HG02840 (cell line): Measurements from ENCODE around the gene AKR1B15.
"Not testable (repeated sequence)": the region's sequence is repeated elsewhere in the genome, so short reads cannot be mapped to it uniquely, and the experiment has no call there.

Experiments used
- ATAC-seq: cut with Tn5 transposase; IDR thresholded peaks from one replicate; pipeline ENCODE4 v1.9.1; 2021; ENCODE audit warnings: mild to moderate bottlenecking, moderate library complexity, moderate number of reproducible peaks; ENCODE audit not compliant: unreplicated experiment, low FRiP score

AKR1B15 gene

DNA sequence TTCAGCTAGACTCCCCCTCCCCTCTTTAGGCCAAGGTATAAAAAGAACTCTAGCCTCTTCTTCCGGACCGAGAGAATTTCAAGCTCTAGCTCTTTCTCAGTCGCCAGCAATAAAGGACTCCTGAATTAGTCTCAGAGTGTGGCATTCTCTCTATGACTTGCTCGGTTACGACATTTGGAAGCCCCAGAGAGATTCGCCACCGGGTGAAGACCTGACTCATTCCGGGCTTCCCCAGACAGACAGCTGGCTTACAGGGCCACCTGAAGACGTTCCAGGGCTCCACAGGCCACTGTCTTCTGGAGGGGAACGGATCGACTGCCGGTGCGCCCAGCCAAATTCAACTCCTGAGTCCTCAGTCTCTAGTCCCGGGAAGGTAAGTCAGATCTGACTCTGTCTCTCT lies at the start of gene AKR1B15:
AKR1B15 (plus strand) TSS at position 234 of the 400 bp plus-strand sequence. CDS start 15,510 bp downstream, outside the sequence.
- ATAC-seq = peak; percentile 83

DNA sequence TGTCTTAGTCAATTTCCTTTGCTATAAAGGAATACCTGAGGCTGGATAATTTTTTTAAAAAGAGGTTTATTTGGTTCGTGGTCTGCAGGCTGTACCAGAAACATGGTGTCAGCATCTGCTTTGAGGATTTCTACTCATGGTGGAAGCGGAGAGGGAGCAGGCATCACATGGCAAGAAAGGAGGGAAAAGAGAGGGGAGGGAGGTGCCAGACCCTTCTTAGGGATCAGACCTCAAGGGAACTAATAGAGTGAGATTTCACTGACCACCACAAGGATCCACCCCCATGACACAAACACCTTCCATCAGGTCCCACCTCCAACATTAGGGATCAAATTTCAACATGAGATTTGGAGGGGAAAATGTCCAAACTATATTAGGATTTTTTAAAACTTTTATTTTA lies 48.5 kb upstream of the AKR1B15 start:
- no peak for ATAC-seq

DNA sequence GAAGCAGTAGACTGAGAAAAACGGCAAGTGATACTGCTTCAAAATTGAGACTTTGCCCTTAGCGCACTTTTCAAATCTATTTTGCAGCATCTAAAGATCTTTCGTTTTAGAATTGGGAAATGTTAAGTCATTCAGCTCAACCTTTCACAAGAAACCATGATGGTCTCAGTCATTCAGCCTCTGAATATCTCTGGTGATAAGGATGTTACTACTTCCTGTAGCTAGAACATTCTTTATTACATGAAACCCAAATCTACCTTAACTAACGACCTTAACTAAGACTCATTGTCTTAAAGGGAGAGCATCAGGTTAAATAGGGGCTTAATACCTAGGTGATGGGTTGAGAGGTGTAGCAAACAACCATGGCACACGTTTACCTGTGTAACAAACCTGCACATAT lies 47.9 kb upstream of the AKR1B15 start:
- no peak for ATAC-seq

DNA sequence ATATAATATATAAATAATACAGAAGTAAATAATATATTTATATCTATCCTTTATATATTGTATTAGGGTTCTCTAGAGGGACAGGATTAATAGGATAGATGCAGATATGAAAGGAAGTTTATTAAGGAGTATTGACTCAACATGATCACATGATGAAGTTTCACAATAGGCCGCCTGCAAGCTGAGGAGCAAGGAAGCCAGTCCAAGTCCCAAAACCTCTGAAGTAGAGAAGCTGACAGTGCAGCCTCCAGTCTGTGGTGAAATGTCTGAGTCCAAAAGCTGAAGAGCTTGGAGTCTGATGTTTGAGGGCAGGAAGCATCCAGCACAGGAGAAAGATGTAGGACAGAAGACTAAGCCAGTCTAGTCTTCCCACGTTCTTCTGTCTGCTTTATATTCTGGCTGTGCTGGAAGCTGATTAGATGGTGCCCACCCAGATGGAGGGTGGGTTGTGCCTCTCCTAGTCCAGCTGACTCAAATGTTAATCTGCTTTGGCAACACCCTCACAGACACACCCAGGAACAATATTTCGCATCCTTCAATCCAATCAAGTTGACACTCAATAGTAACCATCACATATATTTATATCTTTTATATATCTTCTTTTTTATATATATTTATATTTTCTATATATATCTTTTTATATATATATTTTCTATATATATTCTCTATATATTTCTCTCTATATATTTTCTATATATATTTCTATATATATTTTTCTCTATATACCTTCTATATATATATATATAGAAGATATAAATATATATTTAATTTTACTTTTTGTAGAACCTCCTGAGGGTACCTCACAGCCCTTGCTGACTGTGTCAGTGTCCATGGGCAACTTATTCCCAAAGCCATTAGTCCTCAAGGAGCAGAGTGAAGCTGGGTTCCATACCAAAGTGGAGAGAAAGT lies 46.2 kb upstream of the AKR1B15 start:
- ATAC-seq = no peak

DNA sequence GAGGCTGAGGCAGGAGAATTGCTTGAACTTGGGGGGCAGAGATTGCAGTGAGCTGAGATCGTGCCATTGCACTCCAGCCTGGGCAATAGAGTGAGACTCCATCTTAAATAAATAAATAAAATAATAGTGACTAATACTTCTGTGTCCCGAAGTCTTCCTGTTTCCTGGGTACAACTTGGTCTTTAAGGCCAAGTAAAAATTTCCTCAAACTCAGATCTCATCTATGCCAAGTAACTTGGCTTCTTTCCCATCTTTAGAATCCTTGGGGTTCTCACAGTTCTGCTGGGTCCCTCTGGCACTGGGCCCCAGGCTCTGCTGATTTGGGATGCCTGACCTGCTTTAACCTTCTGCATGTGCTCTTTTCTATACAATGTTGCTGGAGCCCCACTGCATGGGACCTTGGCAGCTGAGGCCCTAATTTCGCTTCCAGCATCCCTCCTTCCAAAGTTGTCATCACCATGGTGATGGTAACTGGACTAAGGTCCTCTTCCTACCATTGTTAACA lies 44.2 kb upstream of the AKR1B15 start:
- no peak for ATAC-seq

DNA sequence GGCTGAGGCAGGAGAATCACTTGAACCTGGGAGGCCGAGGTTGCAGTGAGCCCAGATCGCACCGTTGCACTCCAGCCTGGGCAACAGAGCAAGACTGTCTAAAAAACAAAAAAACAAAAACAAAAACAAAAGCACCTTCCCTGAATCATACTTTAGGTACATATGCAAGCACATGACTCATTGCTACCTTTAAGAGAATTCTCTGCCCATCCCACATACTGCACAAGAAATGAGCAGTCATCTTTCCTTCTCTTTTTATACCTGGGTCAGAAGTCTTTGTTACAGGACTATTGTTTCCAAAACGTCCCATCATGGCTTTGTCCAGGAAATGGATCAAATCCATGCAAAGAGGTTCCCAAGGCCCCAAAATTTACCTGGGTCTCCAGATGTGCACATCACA lies 43.1 kb upstream of the AKR1B15 start:
- ATAC-seq = no peak

DNA sequence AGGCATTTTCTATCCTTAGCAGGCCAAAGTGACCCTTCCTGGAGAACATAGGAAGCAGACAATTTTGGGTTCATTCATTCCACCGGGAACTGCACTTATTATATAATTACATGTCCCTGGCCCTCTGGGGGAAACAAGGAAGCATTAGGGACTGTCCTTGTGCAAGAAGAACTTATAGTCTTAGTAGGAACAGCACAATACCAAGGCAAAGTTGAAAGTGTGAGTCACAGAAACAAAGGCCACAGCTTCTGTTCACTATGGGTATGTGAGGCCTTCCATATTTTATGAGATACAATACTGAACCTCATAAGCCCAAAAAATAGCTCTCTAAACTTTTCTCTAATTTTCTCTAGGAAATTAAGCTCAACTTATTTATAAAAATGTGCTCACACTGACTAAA lies 39.9 kb upstream of the AKR1B15 start:
- no peak for ATAC-seq

DNA sequence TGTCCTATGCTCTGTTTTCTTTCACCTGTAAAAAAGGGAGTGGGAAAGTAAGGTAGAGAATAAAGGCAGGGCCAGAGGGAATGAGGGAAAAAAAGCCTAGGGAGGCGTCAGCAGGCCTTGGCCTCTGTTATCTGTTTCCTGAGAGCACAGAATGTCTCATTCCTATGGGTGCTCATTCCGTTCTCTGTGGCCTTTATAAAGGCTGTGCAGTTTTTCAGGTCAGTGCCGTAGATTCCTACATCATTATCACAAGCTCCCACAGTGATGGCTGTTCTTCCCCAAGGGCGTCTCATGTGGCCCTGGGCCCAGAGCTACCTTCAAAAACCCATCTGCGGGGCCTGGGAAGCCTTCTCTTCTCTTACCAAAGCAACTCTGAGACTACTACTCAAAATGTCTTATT lies 38.3 kb upstream of the AKR1B15 start:
- ATAC-seq = no peak

DNA sequence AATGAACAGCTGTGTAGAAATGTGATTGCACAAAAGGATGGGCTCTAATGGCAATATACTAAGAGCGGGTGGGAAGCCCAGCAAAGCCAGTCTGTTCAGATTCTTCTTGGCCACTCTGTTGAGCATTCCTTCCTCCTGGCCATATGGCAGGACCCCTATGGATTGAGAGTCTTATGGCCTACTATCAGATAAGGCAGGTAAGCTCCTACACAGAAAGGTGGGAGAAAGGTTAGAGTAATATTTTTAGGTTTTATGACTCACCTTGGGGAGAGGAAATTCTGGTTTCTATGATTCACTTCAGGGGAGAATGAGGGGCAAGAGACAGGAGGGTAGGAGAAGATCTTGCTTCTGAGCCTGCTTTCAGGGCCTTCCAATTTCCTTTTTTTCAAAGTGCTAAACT lies 36.6 kb upstream of the AKR1B15 start:
- no peak for ATAC-seq

DNA sequence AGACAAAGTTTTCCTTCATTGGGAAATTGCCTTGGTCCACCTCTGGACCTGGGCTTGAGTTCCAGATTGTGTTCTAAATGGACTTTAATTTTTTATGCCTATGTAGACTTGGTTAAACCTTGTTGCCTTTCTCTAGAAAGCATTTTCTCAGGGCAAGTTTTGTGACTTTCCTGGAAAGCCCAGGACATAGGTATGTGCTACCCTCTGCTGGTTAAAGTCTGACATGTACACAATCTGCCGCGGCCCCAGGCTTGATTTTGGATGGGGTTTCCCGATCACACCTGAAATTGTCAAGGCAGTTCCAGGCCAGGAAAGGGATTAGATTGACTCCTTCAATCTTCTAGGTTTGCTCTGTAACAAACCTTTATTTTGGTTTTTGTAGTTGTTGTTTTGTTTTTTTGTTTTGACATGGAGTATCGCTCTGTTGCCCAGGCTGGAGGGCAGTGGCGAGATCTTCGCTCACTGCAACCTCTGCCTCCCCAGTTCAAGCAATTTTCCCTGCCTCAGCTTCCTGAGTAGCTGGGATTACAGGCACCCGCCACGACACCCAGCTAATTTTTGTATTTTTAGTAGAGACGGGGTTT lies 35.6 kb upstream of the AKR1B15 start:
- ATAC-seq = no peak

DNA sequence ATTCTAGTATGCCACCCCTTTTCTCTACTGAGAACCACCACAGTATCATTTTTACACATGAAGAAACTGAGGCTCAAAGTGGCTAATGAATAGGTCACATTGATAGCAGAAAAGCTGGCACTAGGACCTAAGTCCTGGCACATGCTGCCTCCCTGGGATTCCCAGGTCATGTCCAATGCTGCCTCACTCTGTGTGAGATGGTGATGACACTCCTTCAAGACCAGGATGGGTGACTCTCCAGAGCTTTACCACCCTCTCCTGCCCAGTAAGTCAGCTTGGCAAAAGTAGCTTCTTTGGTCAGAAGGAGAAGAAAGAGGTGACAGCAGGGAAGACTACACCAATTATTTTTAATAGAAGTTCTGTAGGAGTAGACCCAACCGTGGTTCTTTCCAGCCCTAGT lies 34.8 kb upstream of the AKR1B15 start:
- no peak for ATAC-seq

DNA sequence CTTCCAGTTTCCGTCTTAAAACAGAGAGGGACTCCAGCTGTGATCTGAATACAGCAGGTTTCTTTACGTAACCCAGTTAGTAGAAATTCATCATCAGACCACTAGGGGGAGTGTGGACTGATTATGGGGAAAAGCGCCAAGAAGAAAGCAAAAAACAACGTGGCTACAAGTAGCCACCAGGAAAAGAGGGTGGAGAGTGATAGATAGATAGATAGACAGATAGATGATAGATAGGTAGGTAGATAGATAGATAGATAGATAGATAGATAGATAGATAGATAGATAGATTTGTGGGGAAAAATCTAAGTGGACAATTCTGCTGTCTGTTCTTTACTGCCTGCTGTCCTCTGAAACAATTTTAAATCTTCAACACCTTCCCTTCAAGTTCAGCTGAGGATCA lies 34.2 kb upstream of the AKR1B15 start:
- no peak for ATAC-seq

DNA sequence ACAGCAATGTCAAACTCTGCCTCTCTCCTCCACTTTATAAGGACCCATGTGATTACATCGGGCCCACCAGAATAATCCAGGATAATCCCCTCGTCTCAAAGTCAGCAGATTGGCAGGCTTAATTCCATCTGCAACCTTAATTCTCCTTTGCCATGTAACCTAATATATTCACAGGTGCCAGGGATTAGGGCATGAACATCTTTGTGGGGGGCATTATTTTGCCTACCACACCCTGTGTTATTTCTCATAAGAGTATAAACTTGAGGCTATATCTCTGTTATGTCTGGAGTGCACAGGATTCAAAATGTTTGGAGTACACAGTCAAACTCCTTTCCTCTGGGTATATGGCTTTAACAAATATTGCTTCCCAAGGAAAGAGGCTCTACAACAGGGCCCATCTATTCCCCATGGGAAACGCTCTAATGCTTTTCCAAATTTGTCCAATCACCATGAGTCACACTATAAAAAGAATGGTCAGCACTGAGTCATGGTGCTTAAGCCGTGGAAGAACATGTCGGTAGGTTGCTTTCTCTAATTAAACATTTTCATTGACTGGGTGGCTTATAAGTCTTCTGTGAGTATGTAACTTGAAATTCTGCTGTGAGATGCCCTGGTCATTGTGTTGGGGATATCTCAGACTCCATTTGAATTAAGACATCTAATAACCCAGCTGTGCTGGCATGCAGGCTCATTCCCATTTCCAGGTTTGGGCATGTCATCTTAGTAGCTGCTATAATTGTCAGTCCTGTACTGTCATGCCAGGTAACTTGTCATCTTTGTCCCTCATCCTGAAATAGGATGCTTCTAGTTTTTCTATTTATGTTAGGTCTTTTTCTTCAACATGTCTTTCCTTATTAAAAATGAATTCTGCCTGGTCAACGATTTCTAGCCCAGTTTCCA lies 33.1 kb upstream of the AKR1B15 start:
- no peak for ATAC-seq

DNA sequence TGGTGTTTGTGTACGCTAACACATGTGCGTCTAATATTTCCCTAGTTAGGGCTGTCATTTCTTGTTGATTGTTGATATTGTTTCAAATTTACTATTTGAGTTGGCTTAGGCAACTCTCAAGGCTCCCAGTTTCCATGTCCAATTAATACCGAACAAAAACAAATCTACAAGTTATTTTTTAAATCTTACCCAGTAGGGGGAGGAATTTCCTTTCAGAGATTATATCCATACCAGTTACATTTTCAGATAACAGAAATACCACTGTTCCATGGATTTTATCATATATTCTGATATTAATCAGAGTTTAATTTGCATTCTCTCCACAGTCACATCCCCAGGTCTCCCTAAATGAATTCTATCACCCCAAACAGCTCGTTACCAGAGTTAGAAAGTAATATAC lies 28.8 kb upstream of the AKR1B15 start:
- ATAC-seq = no peak

DNA sequence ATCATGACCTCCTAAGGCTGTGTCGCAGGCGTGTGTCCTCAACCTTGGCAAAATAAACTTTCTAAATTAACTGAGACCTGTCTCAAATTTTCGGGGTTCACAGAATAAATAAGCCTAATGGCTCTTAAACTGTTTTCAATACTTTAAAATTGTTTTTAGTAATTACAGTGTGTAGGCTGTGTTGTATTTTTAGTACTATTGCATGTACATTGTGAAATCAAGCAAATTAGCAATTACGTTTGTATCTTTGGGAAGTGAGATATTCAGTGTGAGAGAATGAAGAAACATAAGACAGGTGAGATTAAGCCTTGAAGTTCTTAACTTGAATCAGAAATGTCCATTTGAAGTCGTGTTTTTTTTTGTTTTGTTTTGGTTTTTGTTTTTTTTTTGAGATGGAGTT lies 26.3 kb upstream of the AKR1B15 start:
- ATAC-seq = no peak

DNA sequence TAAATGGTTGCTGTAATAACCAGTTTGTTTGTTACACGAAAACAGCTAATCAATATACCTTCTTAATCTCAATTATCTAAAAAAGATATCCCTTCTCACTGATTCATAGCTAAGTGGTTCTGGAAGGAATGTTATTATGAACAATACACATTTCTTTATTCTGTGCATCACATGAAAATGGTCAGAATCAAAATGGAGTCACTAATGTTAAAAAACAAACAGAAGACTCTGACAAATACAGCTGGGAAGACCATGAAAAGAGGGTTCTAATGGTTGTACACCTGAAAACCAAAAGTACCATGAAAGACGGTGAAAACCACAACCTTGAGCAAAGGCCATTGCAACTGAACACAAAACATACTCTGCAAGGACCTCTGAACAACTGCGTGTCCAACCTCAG lies 23.5 kb upstream of the AKR1B15 start:
- ATAC-seq = not testable (repeated sequence)

DNA sequence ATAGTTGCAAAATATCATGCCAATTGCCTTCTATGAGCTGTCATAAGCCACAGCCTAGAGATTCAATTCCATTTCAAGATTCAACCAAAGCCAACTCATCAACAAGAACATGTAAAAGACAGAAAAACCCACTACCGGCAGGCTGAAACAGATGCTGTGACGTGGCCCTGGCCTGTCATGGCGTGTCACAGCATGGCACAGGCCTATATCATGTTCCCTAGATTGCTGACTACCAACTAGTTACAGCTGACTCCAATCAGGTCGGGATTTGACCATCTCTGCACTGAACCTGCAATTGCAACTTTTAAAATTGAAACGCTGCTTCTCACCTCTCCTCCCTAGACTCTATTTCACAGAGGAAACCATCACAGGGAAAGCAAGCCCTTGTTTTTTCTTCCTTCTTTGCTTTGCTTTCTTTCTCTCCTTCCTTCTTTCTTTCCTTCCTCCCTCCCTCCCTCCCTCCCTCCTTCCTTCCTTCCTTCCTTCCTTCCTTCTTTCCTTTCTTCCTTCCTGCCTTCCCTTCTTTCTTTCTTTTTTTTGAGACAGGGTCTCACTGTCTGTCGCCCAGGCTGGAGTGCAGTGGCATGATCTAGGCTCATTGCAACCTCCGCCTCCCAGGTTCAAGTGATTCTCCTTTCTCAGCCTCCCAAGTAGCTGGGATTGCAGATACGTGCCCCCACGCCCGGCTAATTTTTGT lies 22.2 kb upstream of the AKR1B15 start:
- not testable (repeated sequence) for ATAC-seq

DNA sequence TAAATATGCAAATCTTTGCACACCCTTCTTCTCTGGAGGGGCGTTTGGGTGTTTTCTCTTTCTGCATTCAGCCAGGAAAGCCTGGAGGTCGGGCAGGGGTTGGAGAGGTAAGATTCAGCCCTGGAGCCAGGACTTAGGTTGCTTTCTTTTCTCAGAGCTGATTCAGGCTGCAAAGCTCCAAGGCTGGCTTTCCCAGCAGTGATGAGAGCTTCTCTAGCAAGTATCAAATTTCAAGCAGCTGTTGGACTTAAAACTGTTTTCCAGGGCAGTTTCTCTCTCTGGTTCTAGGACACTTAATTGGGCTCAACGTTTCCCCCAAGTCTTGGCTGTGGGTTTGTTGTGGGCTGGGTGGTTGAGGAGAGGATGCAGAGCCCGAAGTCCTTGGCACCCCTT lies 20.9 kb upstream of the AKR1B15 start:
- ATAC-seq = no peak

DNA sequence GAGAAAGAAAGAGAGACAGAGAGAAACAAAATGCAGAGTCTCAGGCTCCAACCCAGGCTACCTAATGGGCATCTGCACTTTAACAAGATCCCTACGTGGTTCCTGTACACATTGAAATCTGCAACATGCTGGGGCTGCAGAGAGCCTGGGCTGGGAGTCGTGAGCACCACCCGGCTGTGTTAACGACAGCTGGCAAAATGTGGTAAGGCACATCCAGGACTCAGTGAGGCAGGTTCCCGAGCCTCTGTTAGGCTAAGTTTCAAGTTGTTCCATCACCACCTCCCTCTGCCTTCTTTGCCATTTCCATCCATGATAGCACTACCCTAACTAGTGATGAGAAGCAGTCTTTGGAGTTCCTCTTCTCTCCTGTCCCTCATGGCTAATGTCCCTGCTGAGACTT lies 20.2 kb upstream of the AKR1B15 start:
- no peak for ATAC-seq

DNA sequence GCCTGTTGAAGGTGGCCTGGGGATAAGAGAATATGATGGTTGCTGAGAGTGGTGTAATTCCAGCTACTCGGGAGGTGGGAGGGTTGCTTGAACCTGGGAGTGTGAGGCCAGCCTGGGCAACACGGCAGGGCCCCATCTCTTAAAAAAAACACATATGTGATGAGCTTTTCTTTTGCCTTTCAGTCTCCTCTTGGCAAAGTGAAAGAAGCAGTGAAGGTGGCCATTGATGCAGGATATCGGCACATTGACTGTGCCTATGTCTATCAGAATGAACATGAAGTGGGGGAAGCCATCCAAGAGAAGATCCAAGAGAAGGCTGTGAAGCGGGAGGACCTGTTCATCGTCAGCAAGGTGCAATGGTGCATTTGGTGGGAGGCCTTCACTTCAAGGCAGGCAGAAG lies 18.4 kb upstream of the AKR1B15 start:
- ATAC-seq = no peak
